Measurements from ENCODE around the gene UNC119B. TPM values are rescaled to one million over a fixed set of nuclear protein-coding genes. Genes with fewer than 3 reads are reported as not detected.

Gene UNC119B
- polyA plus RNA-seq, 1 experiment, result 41.9 TPM

GRCh38 chr12:120719496-120720233, 9.4 kb downstream of the UNC119B start:
- Histone ChIP-seq H3K9me3 (ENCODE audit: control insufficient read depth, insufficient read depth, low read length) (no peaks in the 10 kb centered on the region), H3K27ac (ENCODE audit: low read depth, low read length) (peak overlapping the region; percentile 52), H3K27me3 (ENCODE audit: control insufficient read depth, insufficient read depth, low read length) (no peaks in the 10 kb centered on the region), H3K4me3 (ENCODE audit: low read depth, low read length) (no peak overlapping the region)
- no peak for DNase-seq (ENCODE audit: low read depth, low spot score)
- POLR2A ChIA-PET, result interaction anchor here (0.5 kb wide), 1 partner anchor 256 kb away, joined by 12 read pairs; no protein-coding TSS in a partner anchor
- TF ChIP-seq, protein P1, sequence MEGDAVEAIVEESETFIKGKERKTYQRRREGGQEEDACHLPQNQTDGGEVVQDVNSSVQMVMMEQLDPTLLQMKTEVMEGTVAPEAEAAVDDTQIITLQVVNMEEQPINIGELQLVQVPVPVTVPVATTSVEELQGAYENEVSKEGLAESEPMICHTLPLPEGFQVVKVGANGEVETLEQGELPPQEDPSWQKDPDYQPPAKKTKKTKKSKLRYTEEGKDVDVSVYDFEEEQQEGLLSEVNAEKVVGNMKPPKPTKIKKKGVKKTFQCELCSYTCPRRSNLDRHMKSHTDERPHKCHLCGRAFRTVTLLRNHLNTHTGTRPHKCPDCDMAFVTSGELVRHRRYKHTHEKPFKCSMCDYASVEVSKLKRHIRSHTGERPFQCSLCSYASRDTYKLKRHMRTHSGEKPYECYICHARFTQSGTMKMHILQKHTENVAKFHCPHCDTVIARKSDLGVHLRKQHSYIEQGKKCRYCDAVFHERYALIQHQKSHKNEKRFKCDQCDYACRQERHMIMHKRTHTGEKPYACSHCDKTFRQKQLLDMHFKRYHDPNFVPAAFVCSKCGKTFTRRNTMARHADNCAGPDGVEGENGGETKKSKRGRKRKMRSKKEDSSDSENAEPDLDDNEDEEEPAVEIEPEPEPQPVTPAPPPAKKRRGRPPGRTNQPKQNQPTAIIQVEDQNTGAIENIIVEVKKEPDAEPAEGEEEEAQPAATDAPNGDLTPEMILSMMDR (IDR thresholded peaks at IDR 0.05; ENCODE audit: low read depth, low read length), result no peak
- CTCF ChIA-PET, result interaction anchor here (0.6 to 1.3 kb wide), 3 partner anchors 136 to 340 kb away, joined by 3 to 6 read pairs (median 3); no protein-coding TSS in a partner anchor

- POLR2A ChIA-PET, result no interaction called here
- TF ChIP-seq, protein P1 (IDR thresholded peaks at IDR 0.05; ENCODE audit: low read depth, low read length), result no peak
- no peaks in the 10 kb centered on the region for H3K27me3 ChIP-seq (ENCODE audit: control insufficient read depth, insufficient read depth, low read length)
- H3K4me3 ChIP-seq (ENCODE audit: low read depth, low read length), result no peak overlapping the region
- H3K27ac ChIP-seq (ENCODE audit: low read depth, low read length), result peak overlapping the region; percentile 47
- CTCF ChIA-PET, result interaction anchor here (0.6 to 1.3 kb wide), 5 partner anchors 71 to 339 kb away, joined by 3 to 6 read pairs (median 4); no protein-coding TSS in a partner anchor
- DNase-seq (ENCODE audit: low read depth, low spot score), result peak; percentile 20
- H3K9me3 ChIP-seq (ENCODE audit: control insufficient read depth, insufficient read depth, low read length), result no peaks in the 10 kb centered on the region
Observed at GRCh38 chr12:120720234-120720986, 10.2 kb downstream of the UNC119B start.

GRCh38 chr12:120720987-120721801, 10.9 kb downstream of the UNC119B start:
- CTCF ChIA-PET, result interaction anchor here (0.6 to 1.3 kb wide), 3 partner anchors 138 to 251 kb away, joined by 3 to 6 read pairs (median 4); no protein-coding TSS in a partner anchor
- DNase-seq (ENCODE audit: low read depth, low spot score), result no peak
- Histone ChIP-seq H3K9me3 (ENCODE audit: control insufficient read depth, insufficient read depth, low read length) (no peaks in the 10 kb centered on the region), H3K27ac (ENCODE audit: low read depth, low read length) (peak overlapping the region; percentile 47), H3K4me3 (ENCODE audit: low read depth, low read length) (no peak overlapping the region), H3K27me3 (ENCODE audit: control insufficient read depth, insufficient read depth, low read length) (no peaks in the 10 kb centered on the region)
- POLR2A ChIA-PET, result no interaction called here
- TF ChIP-seq, protein P1 (IDR thresholded peaks at IDR 0.05; ENCODE audit: low read depth, low read length), result no peak

DNA sequence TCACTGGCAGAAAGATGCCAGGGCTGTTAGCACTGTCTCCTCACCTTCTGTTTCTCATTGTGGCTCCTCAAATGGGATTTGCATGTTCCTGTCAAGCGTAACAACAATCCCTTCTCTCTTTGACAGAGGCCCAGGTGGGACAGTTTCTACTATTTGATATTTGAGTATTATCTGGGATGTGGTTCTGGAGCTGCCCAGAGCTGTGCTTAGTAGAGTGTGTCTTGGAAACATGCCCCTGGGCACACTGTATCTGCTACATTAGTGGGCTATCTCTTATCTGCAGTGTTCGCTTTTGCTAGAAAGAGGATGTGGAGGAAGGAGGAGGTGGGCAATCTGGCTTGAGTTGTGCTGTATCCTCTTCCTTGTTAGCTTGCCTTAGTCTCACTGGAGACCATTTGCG, 11.6 kb downstream of the UNC119B start:
- POLR2A ChIA-PET, result no interaction called here
- TF ChIP-seq, protein P1 (IDR thresholded peaks at IDR 0.05; ENCODE audit: low read depth, low read length), result no peak
- Histone ChIP-seq H3K4me3 (ENCODE audit: low read depth, low read length) (no peak overlapping the region), H3K9me3 (ENCODE audit: control insufficient read depth, insufficient read depth, low read length) (no peaks in the 10 kb centered on the region), H3K27ac (ENCODE audit: low read depth, low read length) (no peak overlapping the region), H3K27me3 (ENCODE audit: control insufficient read depth, insufficient read depth, low read length) (no peaks in the 10 kb centered on the region)
- CTCF ChIA-PET, result no interaction called here
- no peak for DNase-seq (ENCODE audit: low read depth, low spot score)
